ENCODE data around the gene DLL3. TPM values are rescaled to one million over a fixed set of nuclear protein-coding genes. Genes with fewer than 3 reads are reported as not detected.

The DLL3 gene
- total and polyA plus RNA-seq, 2 experiments from 2014 or later, result 1.2 to 2.1 TPM

- Histone ChIP-seq H3K9ac (no peak overlapping the region), H3K4me2 (ENCODE audit: unreplicated experiment) (no peak overlapping the region), H3K27ac (no peak overlapping the region), H3K27me3 (replicated peaks; ENCODE audit: insufficient read depth) (no peaks in the 10 kb centered on the region), H3K36me3 (ENCODE audit: low read depth) (no peaks in the 10 kb centered on the region), H3K9me2 (ENCODE audit: insufficient read depth) (no peaks in the 10 kb centered on the region), H2AFZ (no peak overlapping the region), H3F3A (ENCODE audit: insufficient read depth) (no peaks in the 10 kb centered on the region; the same call in 1 of the 2 replicates), H3K4me1 (ENCODE audit: insufficient read depth) (no peaks in the 10 kb centered on the region), H3K9me3 (ENCODE audit: low read depth) (no peaks in the 10 kb centered on the region), H3K4me3 (no peak overlapping the region), H3K79me2 (ENCODE audit: insufficient read depth) (peaks cover 19% of the 10 kb centered on the region), H4K20me1 (ENCODE audit: insufficient read depth) (no peaks in the 10 kb centered on the region)
- in situ Hi-C loops (cut with MboI), result no loop called here
- DNase-seq, result no peak
- WGBS, 2 experiments (ENCODE audit: low coverage in 1 of 2, low lambda C conversion rate in 2 of 2, missing lambda C conversion rate in 2 of 2), result 97% methylated on average over 3 of the region's 3 CpGs
- TF ChIP-seq EZH2 (IDR thresholded peaks at IDR 0.05; ENCODE audit: insufficient read depth, poor library complexity, severe bottlenecking) (no peak), EZH2phosphoT487 (IDR thresholded peaks at IDR 0.05; ENCODE audit: insufficient read depth, low read depth) (no peak)
Measured at GRCh38 chr19:39525205-39525604, 26.5 kb downstream of the DLL3 start.

- no peaks in the 10 kb centered on the region for H4K20me1 ChIP-seq (ENCODE audit: insufficient read depth)
- H3K9me3 ChIP-seq (ENCODE audit: low read depth), result no peaks in the 10 kb centered on the region
- in situ Hi-C loops (cut with MboI), result no loop called here
- peak overlapping the region; percentile 91 for H2AFZ ChIP-seq
- peak overlapping the region; percentile 74 for H3K27ac ChIP-seq
- H3K27me3 ChIP-seq (replicated peaks; ENCODE audit: insufficient read depth), result no peaks in the 10 kb centered on the region
- peak overlapping the region; percentile 92 for H3K4me3 ChIP-seq
- peaks cover 13% of the 10 kb centered on the region for H3K4me1 ChIP-seq (ENCODE audit: insufficient read depth)
- peak overlapping the region; percentile 98 for H3K4me2 ChIP-seq (ENCODE audit: unreplicated experiment)
- DNase-seq, result peak; percentile 35
- H3F3A ChIP-seq (ENCODE audit: insufficient read depth), result no peaks in the 10 kb centered on the region; the same call in 1 of the 2 replicates
- H3K9ac ChIP-seq, result peak overlapping the region; percentile 85
- WGBS, 2 experiments (ENCODE audit: low coverage in 1 of 2, low lambda C conversion rate in 2 of 2, missing lambda C conversion rate in 2 of 2), result 6 to 7% methylated on average over 14 of the region's 14 CpGs
- no peaks in the 10 kb centered on the region for H3K9me2 ChIP-seq (ENCODE audit: insufficient read depth)
- peaks cover 43% of the 10 kb centered on the region for H3K79me2 ChIP-seq (ENCODE audit: insufficient read depth)
- no peak for TF ChIP-seq EZH2phosphoT487 (IDR thresholded peaks at IDR 0.05; ENCODE audit: insufficient read depth, low read depth)
- no peak for TF ChIP-seq EZH2 (IDR thresholded peaks at IDR 0.05; ENCODE audit: insufficient read depth, poor library complexity, severe bottlenecking)
- no peaks in the 10 kb centered on the region for H3K36me3 ChIP-seq (ENCODE audit: low read depth)
Measured at GRCh38 chr19:39531834-39532232, 33.1 kb downstream of the DLL3 start.

- no peak for TF ChIP-seq EZH2 (IDR thresholded peaks at IDR 0.05; ENCODE audit: insufficient read depth, poor library complexity, severe bottlenecking)
- no peak for TF ChIP-seq EZH2phosphoT487 (IDR thresholded peaks at IDR 0.05; ENCODE audit: insufficient read depth, low read depth)
- no peaks in the 10 kb centered on the region for H3K27me3 ChIP-seq (replicated peaks; ENCODE audit: insufficient read depth)
- DNase-seq, result peak; percentile 99
- H4K20me1 ChIP-seq (ENCODE audit: insufficient read depth), result no peaks in the 10 kb centered on the region
- H3K4me1 ChIP-seq (ENCODE audit: insufficient read depth), result peaks cover 13% of the 10 kb centered on the region
- H3K9me2 ChIP-seq (ENCODE audit: insufficient read depth), result no peaks in the 10 kb centered on the region
- no peaks in the 10 kb centered on the region for H3K36me3 ChIP-seq (ENCODE audit: low read depth)
- no peaks in the 10 kb centered on the region for H3K9me3 ChIP-seq (ENCODE audit: low read depth)
- in situ Hi-C loops (cut with MboI), result no loop called here
- H3K27ac ChIP-seq, result peak within 1 kb of the TSS; percentile 74
- 1% methylated on average over 56 to 65 of the region's 65 CpGs for WGBS, 2 experiments (ENCODE audit: low coverage in 1 of 2, low lambda C conversion rate in 2 of 2, missing lambda C conversion rate in 2 of 2)
- peak within 1 kb of the TSS; percentile 98 for H3K4me2 ChIP-seq (ENCODE audit: unreplicated experiment)
- H3K79me2 ChIP-seq (ENCODE audit: insufficient read depth), result peaks cover 46% of the 10 kb centered on the region
- no peaks in the 10 kb centered on the region; the same call in 1 of the 2 replicates for H3F3A ChIP-seq (ENCODE audit: insufficient read depth)
- H3K9ac ChIP-seq, result peak within 1 kb of the TSS; percentile 85
- peak within 1 kb of the TSS; percentile 91 for H2AFZ ChIP-seq
- peak within 1 kb of the TSS; percentile 92 for H3K4me3 ChIP-seq
Measured at GRCh38 chr19:39532233-39533002, 33.7 kb downstream of the DLL3 start, which contains the start of gene EID2B. TSS of gene EID2B (minus strand) at chr19:39532852. CDS start at chr19:39532802, 50 bp downstream.

GRCh38 chr19:39533003-39533512 lies 34.3 kb downstream of the DLL3 start:
- Histone ChIP-seq H3K9me2 (ENCODE audit: insufficient read depth) (no peaks in the 10 kb centered on the region), H2AFZ (peak overlapping the region; percentile 32; the same call in 1 of the 2 replicates), H3K36me3 (ENCODE audit: low read depth) (no peaks in the 10 kb centered on the region), H3K4me2 (ENCODE audit: unreplicated experiment) (no peak overlapping the region), H3K27ac (no peak overlapping the region), H4K20me1 (ENCODE audit: insufficient read depth) (no peaks in the 10 kb centered on the region), H3K9me3 (ENCODE audit: low read depth) (no peaks in the 10 kb centered on the region), H3K4me1 (ENCODE audit: insufficient read depth) (peaks cover 13% of the 10 kb centered on the region), H3K79me2 (ENCODE audit: insufficient read depth) (peaks cover 53% of the 10 kb centered on the region), H3F3A (ENCODE audit: insufficient read depth) (no peaks in the 10 kb centered on the region; the same call in 1 of the 2 replicates), H3K4me3 (0 out of 2 replicates have a peak overlapping the region, but pooled peaks have one; percentile 92), H3K27me3 (replicated peaks; ENCODE audit: insufficient read depth) (no peaks in the 10 kb centered on the region), H3K9ac (no peak overlapping the region)
- in situ Hi-C loops (cut with MboI), result no loop called here
- no peak for TF ChIP-seq EZH2 (IDR thresholded peaks at IDR 0.05; ENCODE audit: insufficient read depth, poor library complexity, severe bottlenecking)
- TF ChIP-seq EZH2phosphoT487 (IDR thresholded peaks at IDR 0.05; ENCODE audit: insufficient read depth, low read depth), result no peak
- no peak for DNase-seq
- WGBS, 2 experiments (ENCODE audit: low coverage in 1 of 2, low lambda C conversion rate in 2 of 2, missing lambda C conversion rate in 2 of 2), result 17 to 19% methylated on average over 12 of the region's 12 CpGs
